GM12878 (cell line): Measurements from ENCODE around the gene PRSS56. TPM values are rescaled to one million over a fixed set of nuclear protein-coding genes. Genes with fewer than 3 reads are reported as not detected.

Source experiments
- CHD1 ChIP-seq: IDR thresholded peaks from 2 replicates; pipeline ENCODE4 v1.6.1; 2012; ENCODE audit warnings: low read depth, low read length, improper control_type of control experiment
- EED ChIP-seq: sonication (generic); IDR thresholded peaks from 2 replicates; pipeline ENCODE4 v1.6.1; 2016; ENCODE audit warnings: antibody characterized with exemption, low read depth
- FOS ChIP-seq: IDR thresholded peaks from 3 replicates; pipeline ENCODE4 v1.6.1; 2011; ENCODE audit warnings: borderline replicate concordance; ENCODE audit not compliant: insufficient read length; ENCODE audit errors: extremely low read depth
- FOXM1 ChIP-seq: IDR thresholded peaks from 2 replicates; pipeline ENCODE4 v1.6.1; 2012; ENCODE audit warnings: low read depth, mild to moderate bottlenecking, inconsistent platforms, low read length, moderate library complexity
- MLLT1 ChIP-seq: fragments of 450-650 bp; IDR thresholded peaks from 2 replicates; pipeline ENCODE4 v1.6.1; 2016; ENCODE audit warnings: mild to moderate bottlenecking
- PAX8 ChIP-seq: fragments of 450-650 bp; IDR thresholded peaks from 2 replicates; pipeline ENCODE4 v1.6.1; 2017; ENCODE audit warnings: mild to moderate bottlenecking, moderate library complexity
- PML ChIP-seq: IDR thresholded peaks from 2 replicates; pipeline ENCODE4 v1.6.1; 2012; ENCODE audit warnings: low read length, inconsistent platforms
- RELA ChIP-seq: fragments of 450-650 bp; IDR thresholded peaks from 2 replicates; pipeline ENCODE4 v1.8.0; 2014; ENCODE audit warnings: borderline replicate concordance; ENCODE audit not compliant: partially characterized antibody
- ZNF592 ChIP-seq: fragments of 450-650 bp; IDR thresholded peaks from 2 replicates; pipeline ENCODE4 v1.6.1; 2017; ENCODE audit warnings: mild to moderate bottlenecking, moderate library complexity
- polyA plus RNA-seq, 11 experiments: library from polyadenylated mRNA; depleted of rRNA in 4 of 11; unstranded in 6 of 11; stranded (reverse) in 5 of 11; fragments of >200 nt; fragmentation: Nextera tagmentation in 4 of 11; fragmentation: Illumina TruSeq in 1 of 11; extraction: Ambion mirVana in 4 of 11; extraction: Trizol in 1 of 11; gene quantifications; 1 replicate in 1 of 11; 2 replicates in 10 of 11; pipeline versions ENCODE4 v1.2.1 to v1.2.3, GENCODE V29; 2011 to 2016; ENCODE audit warnings: inconsistent platforms in 2 of 11, missing spikeins in 2 of 11, low read depth in 1 of 11
- total RNA-seq, 4 experiments: library from RNA; depleted of rRNA in 3 of 4; stranded (reverse); fragments of >200 nt in 3 of 4; fragmentation: Illumina TruSeq in 1 of 4; extraction: Trizol in 1 of 4; gene quantifications; 2 replicates each; pipeline versions ENCODE4 v1.2.1 to v1.2.3, GENCODE V29; 2013 to 2021

The PRSS56 gene
- total and polyA plus RNA-seq, 10 of the 15 experiments (the other 5 are each of a cell fraction or from before 2014, with no cell fraction given) = not detected

- TF ChIP-seq ZNF592 = no peak
- no peak for TF ChIP-seq FOXM1
- no peak for TF ChIP-seq FOS
- TF ChIP-seq PML = no peak
- TF ChIP-seq MLLT1 = no peak
- no peak for TF ChIP-seq EED
- no peak for TF ChIP-seq PAX8
- TF ChIP-seq RELA = no peak
- no peak for TF ChIP-seq CHD1
These were observed 21.7 kb upstream of the PRSS56 start (continued) for GRCh38 chr2:232498452-232498851.
